ENCODE measurements around the gene DEFB114.

DNA sequence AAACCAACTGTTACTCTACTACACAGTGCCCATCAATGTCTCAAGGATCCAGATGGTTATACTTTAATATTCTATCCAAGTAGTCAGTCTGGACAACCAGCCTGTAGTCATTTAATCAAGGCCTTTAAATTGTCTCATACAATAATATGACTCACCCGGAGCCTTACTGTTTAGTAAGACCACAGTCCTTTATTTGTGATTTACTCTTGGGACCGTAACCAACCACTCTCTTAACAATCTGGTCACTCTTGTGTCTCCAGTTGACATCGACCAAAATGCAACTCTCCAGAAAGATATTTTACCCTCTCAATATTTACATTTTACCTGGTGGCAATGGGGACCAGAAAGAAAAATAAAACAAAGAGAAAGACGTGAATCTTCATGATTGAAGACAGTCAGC lies 14.9 kb downstream of the DEFB114 start:
- no peak for TF ChIP-seq ZNF274 (IDR thresholded peaks at IDR 0.05; ENCODE audit: low read depth, low read length)
- TF ChIP-seq YY1 (IDR thresholded peaks at IDR 0.05; ENCODE audit: insufficient read depth, insufficient read length), result no peak
- no peak for TF ChIP-seq SUZ12 (IDR thresholded peaks at IDR 0.05; ENCODE audit: extremely low read depth, insufficient read depth, insufficient read length)
